Colonic mucosa (tissue), 4 donors: Measurements from ENCODE around the gene POFUT1. TPM values are rescaled to one million over a fixed set of nuclear protein-coding genes. Genes with fewer than 3 reads are reported as not detected.
"Not testable (repeated sequence)": the region's sequence is repeated elsewhere in the genome, so short reads cannot be mapped to it uniquely, and the experiment has no call there.

Experiments
- DNase-seq: peaks from one replicate; pipeline ENCODE4 v3.0.0-alpha.2; 2020
- H3K27ac ChIP-seq: fragments of 200-600 bp; one replicate; pipeline ENCODE4 v1.8.0; 2021
- H3K27me3 ChIP-seq: fragments of 200-600 bp; one replicate; pipeline ENCODE4 v1.8.0; 2021
- H3K36me3 ChIP-seq: fragments of 200-600 bp; one replicate; pipeline ENCODE4 v1.8.0; 2021
- H3K4me1 ChIP-seq: fragments of 200-600 bp; one replicate; pipeline ENCODE4 v1.8.0; 2021; ENCODE audit warnings: mild to moderate bottlenecking
- H3K4me3 ChIP-seq: fragments of 200-600 bp; one replicate; pipeline ENCODE4 v1.8.0; 2021
- H3K9ac ChIP-seq, 2 donors: one replicate each; pipeline ENCODE4 v1.7.0; 2013; ENCODE audit warnings: control low read depth in 2 of 2, low read depth in 2 of 2, low read length in 2 of 2
- H3K9me3 ChIP-seq: fragments of 200-600 bp; one replicate; pipeline ENCODE4 v1.8.0; 2021
- CTCF ChIP-seq: fragments of 200-600 bp; IDR thresholded peaks from one replicate; pipeline ENCODE4 v1.8.0; 2022; ENCODE audit warnings: antibody characterized with exemption, mild to moderate bottlenecking
- intact Hi-C: fragments of 100-400 bp; cut with DNase I; formaldehyde crosslinking; loops from one replicate; pipeline ENCODE4 v1.14.1; 2022
- total RNA-seq, 2 donors: library from RNA; stranded (reverse); fragmentation: NEBNext Ultra II Directional in 1 of 2; extraction: Animal tissue kit (Norgen Biotek cat#: 25700) in 1 of 2; gene quantifications; one replicate each; pipeline ENCODE4 v1.2.1, GENCODE V29; 2021
- donor health status: healthy.
- donor health status: DM: no; HTN: no; CAD: no.
- donor health status: DM: no; HTN: no; CAD: no.

POFUT1 gene
- total RNA-seq, 2 donors from 2014 or later: 26.9 to 36.3 TPM

- H3K27me3 ChIP-seq: no peaks in the 10 kb centered on the region
- no peak for TF ChIP-seq CTCF
- no peaks in the 10 kb centered on the region for H3K9me3 ChIP-seq
- H3K27ac ChIP-seq: peak overlapping the region; percentile 50
- H3K4me1 ChIP-seq: peaks cover 7% of the 10 kb centered on the region
- peaks cover 4% of the 10 kb centered on the region for H3K36me3 ChIP-seq
- peak overlapping the region; percentile 58 for H3K4me3 ChIP-seq
- no peak for DNase-seq
- intact Hi-C loops: no loop called here
- H3K9ac ChIP-seq: peak overlapping the region; percentile 73 to 86
Observed at GRCh38 chr20:32190616-32191415, 16.9 kb upstream of the POFUT1 start.

- Histone ChIP-seq H3K4me1 (peaks cover 7% of the 10 kb centered on the region), H3K9ac (no peak overlapping the region), H3K36me3 (peaks cover 6% of the 10 kb centered on the region), H3K27me3 (no peaks in the 10 kb centered on the region), H3K4me3 (no peak overlapping the region), H3K27ac (no peak overlapping the region), H3K9me3 (no peaks in the 10 kb centered on the region)
- no peak for TF ChIP-seq CTCF
- DNase-seq: no peak
- intact Hi-C loops: no loop called here
Observed at GRCh38 chr20:32191422-32191821, 16.3 kb upstream of the POFUT1 start.

- DNase-seq: no peak
Observed at GRCh38 chr20:32191873-32192272, 15.8 kb upstream of the POFUT1 start.

GRCh38 chr20:32192698-32193097 lies 15.0 kb upstream of the POFUT1 start:
- no peak for DNase-seq
- H3K4me1 ChIP-seq: peaks cover 7% of the 10 kb centered on the region
- no peak overlapping the region for H3K27ac ChIP-seq
- intact Hi-C loops: no loop called here
- no peak overlapping the region for H3K4me3 ChIP-seq
- H3K9me3 ChIP-seq: no peaks in the 10 kb centered on the region
- peaks cover 9% of the 10 kb centered on the region for H3K36me3 ChIP-seq
- no peak overlapping the region for H3K9ac ChIP-seq
- no peak for TF ChIP-seq CTCF
- no peaks in the 10 kb centered on the region for H3K27me3 ChIP-seq

More at GRCh38 chr20:32191873-32192272, 15.8 kb upstream of the POFUT1 start:
- intact Hi-C loops: no loop called here
- no peaks in the 10 kb centered on the region for H3K9me3 ChIP-seq
- no peak overlapping the region for H3K27ac ChIP-seq
- no peak overlapping the region for H3K9ac ChIP-seq
- H3K27me3 ChIP-seq: no peaks in the 10 kb centered on the region
- no peak for TF ChIP-seq CTCF
- H3K36me3 ChIP-seq: peaks cover 6% of the 10 kb centered on the region
- no peak overlapping the region for H3K4me3 ChIP-seq
- H3K4me1 ChIP-seq: peaks cover 7% of the 10 kb centered on the region

GRCh38 chr20:32193336-32193735 lies 14.3 kb upstream of the POFUT1 start:
- H3K4me3 ChIP-seq, H3K27me3 ChIP-seq, H3K4me1 ChIP-seq, H3K9ac ChIP-seq, H3K36me3 ChIP-seq, intact Hi-C loops, H3K27ac ChIP-seq, H3K9me3 ChIP-seq, DNase-seq: not testable (repeated sequence)

- H3K9ac ChIP-seq: no peak overlapping the region
- peaks cover 9% of the 10 kb centered on the region for H3K36me3 ChIP-seq
- H3K4me3 ChIP-seq: no peak overlapping the region
- H3K9me3 ChIP-seq: no peaks in the 10 kb centered on the region
- intact Hi-C loops: no loop called here
- DNase-seq: no peak
- no peak overlapping the region for H3K27ac ChIP-seq
- H3K4me1 ChIP-seq: peaks cover 6% of the 10 kb centered on the region
- TF ChIP-seq CTCF: no peak
- no peaks in the 10 kb centered on the region for H3K27me3 ChIP-seq
Observed at GRCh38 chr20:32193996-32194395, 13.7 kb upstream of the POFUT1 start.
